ENCODE measurements around the gene TAPBPL.

TAPBPL gene

GRCh38 chr12:6444031-6444430 lies 7.8 kb upstream of the TAPBPL start:
- no peaks in the 10 kb centered on the region for H3K36me3 ChIP-seq (ENCODE audit: insufficient read depth, low read length)
- H3K4me1 ChIP-seq (ENCODE audit: insufficient read depth, low read length) = peaks cover 15% of the 10 kb centered on the region
- H3K4me2 ChIP-seq (ENCODE audit: insufficient read depth, low read length) = no peak overlapping the region
- no peak overlapping the region for H2AFZ ChIP-seq (ENCODE audit: low read depth, low read length)
- H3K9me3 ChIP-seq (ENCODE audit: insufficient read depth, low read length, severe bottlenecking) = no peaks in the 10 kb centered on the region
- H4K20me1 ChIP-seq (ENCODE audit: insufficient read depth, low read length) = no peaks in the 10 kb centered on the region
- H3K9ac ChIP-seq (ENCODE audit: low read depth, low read length) = 0 out of 2 replicates have a peak overlapping the region, but pooled peaks have one; percentile 21
- ATAC-seq (ENCODE audit: insufficient read depth, low read depth) (no peak), DNase-seq (no peak)
- H3K4me3 ChIP-seq (ENCODE audit: low read depth in 1 of 2, low read length in 2 of 2) = no peak overlapping the region
- H3K27ac ChIP-seq (ENCODE audit: low read length) = peak overlapping the region; percentile 47
- no peak for TF ChIP-seq EZH2 (IDR thresholded peaks at IDR 0.05; ENCODE audit: borderline replicate concordance, low read depth, low read length, severe bottlenecking)
- TF ChIP-seq, protein P1, sequence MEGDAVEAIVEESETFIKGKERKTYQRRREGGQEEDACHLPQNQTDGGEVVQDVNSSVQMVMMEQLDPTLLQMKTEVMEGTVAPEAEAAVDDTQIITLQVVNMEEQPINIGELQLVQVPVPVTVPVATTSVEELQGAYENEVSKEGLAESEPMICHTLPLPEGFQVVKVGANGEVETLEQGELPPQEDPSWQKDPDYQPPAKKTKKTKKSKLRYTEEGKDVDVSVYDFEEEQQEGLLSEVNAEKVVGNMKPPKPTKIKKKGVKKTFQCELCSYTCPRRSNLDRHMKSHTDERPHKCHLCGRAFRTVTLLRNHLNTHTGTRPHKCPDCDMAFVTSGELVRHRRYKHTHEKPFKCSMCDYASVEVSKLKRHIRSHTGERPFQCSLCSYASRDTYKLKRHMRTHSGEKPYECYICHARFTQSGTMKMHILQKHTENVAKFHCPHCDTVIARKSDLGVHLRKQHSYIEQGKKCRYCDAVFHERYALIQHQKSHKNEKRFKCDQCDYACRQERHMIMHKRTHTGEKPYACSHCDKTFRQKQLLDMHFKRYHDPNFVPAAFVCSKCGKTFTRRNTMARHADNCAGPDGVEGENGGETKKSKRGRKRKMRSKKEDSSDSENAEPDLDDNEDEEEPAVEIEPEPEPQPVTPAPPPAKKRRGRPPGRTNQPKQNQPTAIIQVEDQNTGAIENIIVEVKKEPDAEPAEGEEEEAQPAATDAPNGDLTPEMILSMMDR (IDR thresholded peaks at IDR 0.05; ENCODE audit: borderline replicate concordance, extremely low read depth, low read length, poor library complexity, severe bottlenecking) = no peak
- no peaks in the 10 kb centered on the region for H3K79me2 ChIP-seq (ENCODE audit: insufficient read depth, low read length)
- H3K27me3 ChIP-seq (ENCODE audit: insufficient read depth, low read length, poor library complexity) = no peaks in the 10 kb centered on the region

GRCh38 chr12:6444704-6445688 lies 6.8 kb upstream of the TAPBPL start, which contains the start of gene CD27:
TSS of gene CD27 (plus strand) at chr12:6444955. CDS start at chr12:6445096, 141 bp downstream.
- no peaks in the 10 kb centered on the region for H3K9me3 ChIP-seq (ENCODE audit: insufficient read depth, low read length, severe bottlenecking)
- no peak within 1 kb of the TSS for H3K4me3 ChIP-seq (ENCODE audit: low read depth in 1 of 2, low read length in 2 of 2)
- H3K9ac ChIP-seq (ENCODE audit: low read depth, low read length) = 0 out of 2 replicates have a peak within 1 kb of the TSS, but pooled peaks have one; percentile 21
- peak; percentile 42 for ATAC-seq (ENCODE audit: insufficient read depth, low read depth)
- no peak for TF ChIP-seq EZH2 (IDR thresholded peaks at IDR 0.05; ENCODE audit: borderline replicate concordance, low read depth, low read length, severe bottlenecking)
- TF ChIP-seq, protein P1 (IDR thresholded peaks at IDR 0.05; ENCODE audit: borderline replicate concordance, extremely low read depth, low read length, poor library complexity, severe bottlenecking) = no peak
- no peaks in the 10 kb centered on the region for H4K20me1 ChIP-seq (ENCODE audit: insufficient read depth, low read length)
- H3K27ac ChIP-seq (ENCODE audit: low read length) = peak within 1 kb of the TSS; percentile 47
- no peaks in the 10 kb centered on the region for H3K27me3 ChIP-seq (ENCODE audit: insufficient read depth, low read length, poor library complexity)
- no peaks in the 10 kb centered on the region for H3K36me3 ChIP-seq (ENCODE audit: insufficient read depth, low read length)
- peaks cover 16% of the 10 kb centered on the region for H3K4me1 ChIP-seq (ENCODE audit: insufficient read depth, low read length)
- no peaks in the 10 kb centered on the region for H3K79me2 ChIP-seq (ENCODE audit: insufficient read depth, low read length)
- H2AFZ ChIP-seq (ENCODE audit: low read depth, low read length) = no peak within 1 kb of the TSS
- no peak within 1 kb of the TSS for H3K4me2 ChIP-seq (ENCODE audit: insufficient read depth, low read length)
- DNase-seq = no peak

DNA sequence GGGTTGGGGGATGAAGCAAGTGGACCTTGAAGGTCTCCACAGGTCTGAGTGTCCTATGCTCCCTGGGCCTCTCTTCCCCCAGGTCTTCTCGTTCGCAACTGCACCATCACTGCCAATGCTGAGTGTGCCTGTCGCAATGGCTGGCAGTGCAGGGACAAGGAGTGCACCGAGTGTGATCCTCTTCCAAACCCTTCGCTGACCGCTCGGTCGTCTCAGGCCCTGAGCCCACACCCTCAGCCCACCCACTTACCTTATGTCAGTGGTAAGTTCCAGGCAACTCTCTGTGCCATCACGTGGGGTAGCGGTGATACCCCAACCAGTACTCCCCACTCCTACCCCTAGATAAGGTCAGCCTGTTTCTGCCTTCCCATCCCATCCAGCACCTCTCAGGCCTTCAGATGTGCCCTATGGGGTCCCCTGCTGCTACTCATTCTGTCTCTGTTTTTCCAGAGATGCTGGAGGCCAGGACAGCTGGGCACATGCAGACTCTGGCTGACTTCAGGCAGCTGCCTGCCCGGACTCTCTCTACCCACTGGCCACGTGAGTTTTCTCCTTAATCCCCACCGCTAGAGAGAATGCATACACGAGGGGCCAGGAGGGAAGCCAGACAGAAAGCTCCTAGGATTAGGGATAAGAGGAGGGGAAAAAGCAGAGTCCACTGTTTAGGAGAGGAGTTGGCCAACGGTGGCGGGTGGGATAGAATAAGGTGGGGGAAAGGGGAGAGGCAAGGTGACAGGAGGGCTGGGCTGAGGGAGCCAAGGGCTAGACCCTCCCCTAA lies 1.6 kb upstream of the TAPBPL start:
- Histone ChIP-seq H3K79me2 (ENCODE audit: insufficient read depth, low read length) (peaks cover 22% of the 10 kb centered on the region), H3K4me3 (ENCODE audit: low read depth in 1 of 2, low read length in 2 of 2) (peak overlapping the region in 1 of 2 experiments; percentile 78; a peak in 2 of 4 replicates), H3K9ac (ENCODE audit: low read depth, low read length) (peak overlapping the region; percentile 87), H3K9me3 (ENCODE audit: insufficient read depth, low read length, severe bottlenecking) (no peaks in the 10 kb centered on the region), H3K27ac (ENCODE audit: low read length) (peak overlapping the region; percentile 97; the same call in 1 of the 2 replicates), H4K20me1 (ENCODE audit: insufficient read depth, low read length) (no peaks in the 10 kb centered on the region), H3K36me3 (ENCODE audit: insufficient read depth, low read length) (peaks cover 23% of the 10 kb centered on the region), H2AFZ (ENCODE audit: low read depth, low read length) (no peak overlapping the region), H3K4me1 (ENCODE audit: insufficient read depth, low read length) (peaks cover 32% of the 10 kb centered on the region), H3K4me2 (ENCODE audit: insufficient read depth, low read length) (peak overlapping the region; percentile 84), H3K27me3 (ENCODE audit: insufficient read depth, low read length, poor library complexity) (no peaks in the 10 kb centered on the region)
- ATAC-seq (ENCODE audit: insufficient read depth, low read depth) = no peak
- DNase-seq = no peak
- no peak for TF ChIP-seq EZH2 (IDR thresholded peaks at IDR 0.05; ENCODE audit: borderline replicate concordance, low read depth, low read length, severe bottlenecking)
- TF ChIP-seq, protein P1 (IDR thresholded peaks at IDR 0.05; ENCODE audit: borderline replicate concordance, extremely low read depth, low read length, poor library complexity, severe bottlenecking) = no peak

All from DND-41 (cell line).